Smooth muscle cell (in vitro differentiated cells): ENCODE results near the gene COG8. TPM values are rescaled to one million over a fixed set of nuclear protein-coding genes. Genes with fewer than 3 reads are reported as not detected.
A peak's percentile ranks its signal among the peaks of the same experiment; 100 is the strongest.

Experiments
- DNase-seq: peaks from one replicate; lab custom pipeline; 2025; ENCODE audit not compliant: unreplicated experiment; lab: John Stamatoyannopoulos, UW
- H2AFZ ChIP-seq: fragments of 200-600 bp; sonication (generic); 2 replicates; pipeline ENCODE4 v1.6.0; 2016; ENCODE audit warnings: antibody characterized with exemption, low read depth, mild to moderate bottlenecking
- H3F3A ChIP-seq: fragments of 200-600 bp; sonication (generic); 2 replicates; pipeline ENCODE4 v1.6.0; 2017; ENCODE audit warnings: antibody characterized with exemption, low read depth
- H3K27ac ChIP-seq: fragments of 200-600 bp; sonication (generic); 2 replicates; pipeline ENCODE4 v1.5.1; 2016; ENCODE audit warnings: low read depth, mild to moderate bottlenecking
- H3K27me3 ChIP-seq: fragments of 200-600 bp; sonication (generic); 2 replicates; pipeline ENCODE4 v1.6.1; 2016; ENCODE audit warnings: low read depth, mild to moderate bottlenecking
- H3K36me3 ChIP-seq: fragments of 200-600 bp; sonication (generic); 2 replicates; pipeline ENCODE4 v1.5.1; 2016; ENCODE audit warnings: low read depth
- H3K4me1 ChIP-seq: fragments of 200-600 bp; sonication (generic); 2 replicates; pipeline ENCODE4 v1.5.1; 2016; ENCODE audit warnings: low read depth
- H3K4me2 ChIP-seq: fragments of 200-600 bp; sonication (generic); 2 replicates; pipeline ENCODE4 v1.6.0; 2016; ENCODE audit warnings: mild to moderate bottlenecking
- H3K4me3 ChIP-seq: fragments of 200-600 bp; sonication (generic); 2 replicates; pipeline ENCODE4 v1.5.1; 2016; ENCODE audit warnings: mild to moderate bottlenecking
- H3K79me2 ChIP-seq: fragments of 200-600 bp; sonication (generic); 2 replicates; pipeline ENCODE4 v1.6.0; 2016; ENCODE audit warnings: low read depth, mild to moderate bottlenecking
- H3K9ac ChIP-seq: fragments of 200-600 bp; sonication (generic); 2 replicates; pipeline ENCODE4 v1.6.0; 2016; ENCODE audit warnings: low read depth
- H3K9me3 ChIP-seq: fragments of 200-600 bp; sonication (generic); replicated peaks from 2 replicates; pipeline ENCODE4 v1.5.1; 2016; ENCODE audit warnings: low read depth
- H4K20me1 ChIP-seq: fragments of 200-600 bp; sonication (generic); 2 replicates; pipeline ENCODE4 v1.6.0; 2016; ENCODE audit warnings: low read depth
- WGBS: methylation state at CpG from one replicate; pipeline ENCODE4 v1.1.7; 2016; ENCODE audit warnings: low lambda C conversion rate; 5-methylcytosine and 5-hydroxymethylcytosine counted together
- polyA plus RNA-seq: library from polyadenylated mRNA; unstranded; fragments of >200 nt; fragmentation: Nextera tagmentation; extraction: Ambion mirVana; gene quantifications from 2 replicates; pipeline ENCODE4 v1.2.1, GENCODE V29; 2016
- total RNA-seq: library from RNA; depleted of rRNA; stranded (reverse); fragments of >200 nt; gene quantifications from 2 replicates; pipeline ENCODE4 v1.2.3, GENCODE V29; 2014
- TF ChIP-seq, protein P1 (sequence below): fragments of 200-600 bp; sonication (generic); IDR thresholded peaks from 2 replicates; pipeline ENCODE4 v1.5.1; 2017; ENCODE audit warnings: borderline replicate concordance, mild to moderate bottlenecking, antibody characterized with exemption; ENCODE audit not compliant: insufficient read depth, poor library complexity, severe bottlenecking

The COG8 gene
- total and polyA plus RNA-seq, 2 experiments from 2014 or later, result 33.5 to 37.2 TPM

DNA sequence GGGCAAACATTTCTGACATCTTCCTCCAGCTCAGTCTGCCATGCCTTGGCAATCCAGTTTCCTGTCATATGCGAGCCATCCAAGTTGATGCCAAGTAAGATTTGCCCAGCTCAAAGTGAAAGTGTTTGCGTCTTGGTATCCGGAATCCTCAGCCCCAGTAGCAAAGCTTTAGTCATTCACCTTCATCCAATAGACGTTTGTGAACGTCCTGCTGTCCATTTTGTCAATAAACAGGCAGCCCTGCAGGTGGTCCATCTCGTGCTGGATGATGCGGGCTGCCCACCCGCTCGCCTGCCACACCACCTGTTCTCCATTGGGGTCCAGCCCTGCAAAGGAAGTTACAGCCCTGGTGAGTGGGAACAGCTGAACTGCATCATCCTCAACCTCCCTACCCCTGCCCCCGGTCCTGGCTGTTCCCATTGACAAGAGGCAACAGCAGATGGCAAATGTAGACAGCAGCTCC is 10.5 kb downstream of the COG8 start:
- Histone ChIP-seq H4K20me1 (peaks cover 41% of the 10 kb centered on the region), H3K27ac (no peak overlapping the region), H2AFZ (no peak overlapping the region), H3K4me2 (peak overlapping the region; percentile 92), H3K27me3 (no peaks in the 10 kb centered on the region), H3K4me1 (peaks cover 16% of the 10 kb centered on the region), H3F3A (peaks cover 3% of the 10 kb centered on the region), H3K79me2 (peaks cover 42% of the 10 kb centered on the region), H3K36me3 (no peaks in the 10 kb centered on the region), H3K9me3 (no peaks in the 10 kb centered on the region), H3K9ac (no peak overlapping the region), H3K4me3 (peak overlapping the region; percentile 82)
- TF ChIP-seq, protein P1, sequence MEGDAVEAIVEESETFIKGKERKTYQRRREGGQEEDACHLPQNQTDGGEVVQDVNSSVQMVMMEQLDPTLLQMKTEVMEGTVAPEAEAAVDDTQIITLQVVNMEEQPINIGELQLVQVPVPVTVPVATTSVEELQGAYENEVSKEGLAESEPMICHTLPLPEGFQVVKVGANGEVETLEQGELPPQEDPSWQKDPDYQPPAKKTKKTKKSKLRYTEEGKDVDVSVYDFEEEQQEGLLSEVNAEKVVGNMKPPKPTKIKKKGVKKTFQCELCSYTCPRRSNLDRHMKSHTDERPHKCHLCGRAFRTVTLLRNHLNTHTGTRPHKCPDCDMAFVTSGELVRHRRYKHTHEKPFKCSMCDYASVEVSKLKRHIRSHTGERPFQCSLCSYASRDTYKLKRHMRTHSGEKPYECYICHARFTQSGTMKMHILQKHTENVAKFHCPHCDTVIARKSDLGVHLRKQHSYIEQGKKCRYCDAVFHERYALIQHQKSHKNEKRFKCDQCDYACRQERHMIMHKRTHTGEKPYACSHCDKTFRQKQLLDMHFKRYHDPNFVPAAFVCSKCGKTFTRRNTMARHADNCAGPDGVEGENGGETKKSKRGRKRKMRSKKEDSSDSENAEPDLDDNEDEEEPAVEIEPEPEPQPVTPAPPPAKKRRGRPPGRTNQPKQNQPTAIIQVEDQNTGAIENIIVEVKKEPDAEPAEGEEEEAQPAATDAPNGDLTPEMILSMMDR, result no peak
- WGBS, result 83% methylated on average over 10 of the region's 10 CpGs
- DNase-seq, result no peak

DNA sequence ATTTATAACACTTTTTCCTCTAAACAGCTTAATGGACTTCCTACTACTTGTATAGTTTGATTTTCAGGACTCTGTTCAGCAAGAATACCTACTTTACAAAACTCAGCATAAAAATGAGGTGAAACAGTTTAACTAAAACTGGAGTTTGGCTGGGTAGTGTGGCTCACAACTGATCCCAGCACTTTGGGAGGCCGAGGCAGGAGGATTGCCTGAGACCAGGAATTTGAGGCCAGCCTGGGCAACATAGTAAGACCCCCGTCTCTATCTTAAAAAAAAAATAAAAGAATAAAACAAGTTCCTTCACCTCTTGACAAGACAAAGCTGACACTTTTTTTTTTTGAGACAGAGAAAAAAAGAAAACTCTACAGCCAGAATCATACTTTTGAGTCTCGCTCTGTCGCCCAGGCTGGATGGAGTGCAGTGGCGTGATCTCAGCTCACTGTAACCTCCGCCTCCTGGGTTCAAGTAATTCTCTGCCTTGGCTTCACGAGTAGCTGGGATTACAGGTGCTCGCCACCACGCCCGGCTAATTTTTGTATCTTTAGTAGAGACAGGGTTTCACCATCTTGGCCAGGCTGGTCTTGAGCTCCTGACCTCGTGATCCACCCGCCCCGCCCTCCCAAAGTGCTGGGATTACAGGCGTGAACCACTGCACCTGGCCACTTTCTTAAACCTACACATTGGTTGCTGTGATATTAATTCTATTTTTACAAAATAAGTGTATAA is 11.6 kb downstream of the COG8 start:
- Histone ChIP-seq H3K36me3 (no peaks in the 10 kb centered on the region), H4K20me1 (peaks cover 46% of the 10 kb centered on the region), H3F3A (peaks cover 3% of the 10 kb centered on the region), H3K79me2 (peaks cover 42% of the 10 kb centered on the region), H3K9me3 (no peaks in the 10 kb centered on the region), H3K27ac (peak overlapping the region; percentile 19), H3K9ac (no peak overlapping the region), H3K27me3 (no peaks in the 10 kb centered on the region), H3K4me2 (no peak overlapping the region), H2AFZ (no peak overlapping the region), H3K4me3 (no peak overlapping the region), H3K4me1 (peaks cover 16% of the 10 kb centered on the region)
- 96% methylated on average over 14 of the region's 14 CpGs for whole genome bisulfite sequencing
- no peak for DNase-seq
- TF ChIP-seq, protein P1, result no peak

DNA sequence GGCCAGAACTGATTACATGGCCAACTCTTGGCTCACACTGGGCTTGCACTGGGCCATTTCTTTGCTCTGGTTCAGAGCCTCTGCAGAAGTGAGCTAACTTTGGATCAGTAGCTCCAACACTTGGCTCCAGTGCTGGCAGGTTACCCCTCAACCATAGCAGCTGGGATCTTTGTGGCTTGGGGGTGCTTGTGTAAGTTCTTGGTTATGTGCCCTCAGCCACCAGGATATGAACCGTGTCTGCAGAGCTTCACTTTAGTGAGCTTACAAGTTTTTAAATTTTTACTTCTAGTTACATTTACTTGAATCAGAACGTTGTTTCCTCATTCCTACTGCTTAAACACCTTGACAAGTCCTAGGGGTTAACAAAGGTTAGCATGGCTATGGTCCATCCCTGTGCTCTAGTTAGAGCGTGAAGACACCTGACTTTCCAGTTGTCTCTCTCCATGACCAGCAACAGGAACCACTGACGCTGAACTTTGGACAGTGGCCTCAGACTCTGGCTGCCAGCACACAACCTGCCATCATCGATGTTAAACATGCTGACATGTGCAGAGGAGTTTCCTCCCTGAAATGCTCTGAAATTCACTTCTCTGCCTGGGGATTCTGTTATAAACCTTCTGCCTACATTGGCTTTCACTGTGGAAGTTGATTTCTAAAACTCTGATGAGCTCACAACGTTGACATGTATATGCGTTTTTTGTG is 13.0 kb downstream of the COG8 start:
- TF ChIP-seq, protein P1, result no peak
- H3K79me2 ChIP-seq, result peaks cover 47% of the 10 kb centered on the region
- no peak overlapping the region for H3K9ac ChIP-seq
- H3K9me3 ChIP-seq, result no peaks in the 10 kb centered on the region
- H3K36me3 ChIP-seq, result no peaks in the 10 kb centered on the region
- H3K4me2 ChIP-seq, result no peak overlapping the region
- no peaks in the 10 kb centered on the region for H3K27me3 ChIP-seq
- H3K27ac ChIP-seq, result no peak overlapping the region
- H3F3A ChIP-seq, result peaks cover 3% of the 10 kb centered on the region
- no peak for DNase-seq
- no peak overlapping the region for H2AFZ ChIP-seq
- H3K4me1 ChIP-seq, result peaks cover 16% of the 10 kb centered on the region
- no peak overlapping the region for H3K4me3 ChIP-seq
- peaks cover 57% of the 10 kb centered on the region for H4K20me1 ChIP-seq
- WGBS, result 88% methylated on average over 7 of the region's 7 CpGs

DNA sequence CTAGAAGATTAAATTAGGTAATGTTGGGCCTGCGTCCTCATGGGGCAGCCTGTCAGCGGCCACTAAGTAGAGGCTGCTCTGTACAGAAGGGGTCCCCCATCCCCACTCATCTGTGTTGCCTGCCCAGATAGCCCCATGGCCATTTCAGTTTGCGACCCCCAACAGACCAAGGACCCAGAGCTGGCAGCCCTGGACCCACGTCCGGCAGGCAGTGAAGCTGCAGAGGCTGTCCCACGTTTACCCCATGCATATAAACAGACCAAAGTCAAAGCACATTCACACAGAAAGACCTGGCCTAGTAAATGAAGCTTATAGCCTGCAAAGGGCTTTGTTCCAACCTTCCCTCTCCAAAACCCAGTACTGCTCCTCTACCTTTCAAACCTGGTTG is 13.6 kb downstream of the COG8 start:
- Histone ChIP-seq H3K79me2 (peaks cover 47% of the 10 kb centered on the region), H4K20me1 (peaks cover 59% of the 10 kb centered on the region), H3K27me3 (no peaks in the 10 kb centered on the region), H3K27ac (no peak overlapping the region), H3K9ac (no peak overlapping the region), H3F3A (peaks cover 3% of the 10 kb centered on the region), H3K4me1 (peaks cover 16% of the 10 kb centered on the region), H3K9me3 (no peaks in the 10 kb centered on the region), H3K36me3 (no peaks in the 10 kb centered on the region), H2AFZ (no peak overlapping the region), H3K4me3 (no peak overlapping the region), H3K4me2 (no peak overlapping the region)
- 97% methylated on average over 6 of the region's 6 CpGs for WGBS
- DNase-seq, result no peak
- TF ChIP-seq, protein P1, result no peak
